Measurements from ENCODE around the gene UCN3.

UCN3 gene

GRCh38 chr10:5364890-5365338 lies at the start of gene UCN3:
UCN3 (plus strand) TSS chr10:5364966; CDS start chr10:5373721, 8,755 bp downstream.
- DNase-seq: no peak

- DNase-seq: peak; percentile 43
Observed at GRCh38 chr10:5317547-5318107, 47.1 kb upstream of the UCN3 start.

GRCh38 chr10:5318148-5318547 lies 46.6 kb upstream of the UCN3 start:
- DNase-seq: no peak

- no peak for DNase-seq
Observed at GRCh38 chr10:5319863-5320262, 44.9 kb upstream of the UCN3 start.

GRCh38 chr10:5321273-5321672 lies 43.5 kb upstream of the UCN3 start:
- no peak for DNase-seq

GRCh38 chr10:5323446-5323845 lies 41.3 kb upstream of the UCN3 start:
- no peak for DNase-seq

- no peak for DNase-seq
Observed at GRCh38 chr10:5325076-5325475, 39.7 kb upstream of the UCN3 start.

GRCh38 chr10:5334196-5334880 lies 30.4 kb upstream of the UCN3 start:
- DNase-seq: no peak

- no peak for DNase-seq
Observed at GRCh38 chr10:5338010-5338409, 26.8 kb upstream of the UCN3 start.

GRCh38 chr10:5343092-5343491 lies 21.7 kb upstream of the UCN3 start:
- DNase-seq: no peak

- DNase-seq: no peak
Observed at GRCh38 chr10:5343561-5343960, 21.2 kb upstream of the UCN3 start.

- no peak for DNase-seq
Observed at GRCh38 chr10:5343979-5344378, 20.8 kb upstream of the UCN3 start.

- no peak for DNase-seq
Observed at GRCh38 chr10:5344746-5345145, 20.0 kb upstream of the UCN3 start.

GRCh38 chr10:5346881-5347280 lies 17.9 kb upstream of the UCN3 start:
- DNase-seq: no peak

GRCh38 chr10:5349362-5349761 lies 15.4 kb upstream of the UCN3 start:
- no peak for DNase-seq

- DNase-seq: no peak
Observed at GRCh38 chr10:5354068-5354467, 10.7 kb upstream of the UCN3 start.

GRCh38 chr10:5355594-5356301 lies 9.0 kb upstream of the UCN3 start:
- DNase-seq: no peak

GRCh38 chr10:5356302-5356763 lies 8.4 kb upstream of the UCN3 start:
- DNase-seq: no peak

- no peak for DNase-seq
Observed at GRCh38 chr10:5360318-5360915, 4.3 kb upstream of the UCN3 start.

GRCh38 chr10:5361966-5362365 lies 2.8 kb upstream of the UCN3 start:
- DNase-seq: no peak

GRCh38 chr10:5362873-5363272 lies 1.9 kb upstream of the UCN3 start:
- DNase-seq: no peak

- no peak for DNase-seq
Observed at GRCh38 chr10:5364374-5364773, 392 bp upstream of the UCN3 start.

- DNase-seq: no peak
Observed at GRCh38 chr10:5365928-5366327, 1.2 kb downstream of the UCN3 start.
